GM21528 (cell line): ENCODE measurements around the gene FXYD5.

Source experiments
- ATAC-seq: cut with Tn5 transposase; IDR thresholded peaks from one replicate; pipeline ENCODE4 v1.9.1; 2021; ENCODE audit warnings: mild to moderate bottlenecking, moderate library complexity; ENCODE audit not compliant: unreplicated experiment, low FRiP score

The FXYD5 gene

DNA sequence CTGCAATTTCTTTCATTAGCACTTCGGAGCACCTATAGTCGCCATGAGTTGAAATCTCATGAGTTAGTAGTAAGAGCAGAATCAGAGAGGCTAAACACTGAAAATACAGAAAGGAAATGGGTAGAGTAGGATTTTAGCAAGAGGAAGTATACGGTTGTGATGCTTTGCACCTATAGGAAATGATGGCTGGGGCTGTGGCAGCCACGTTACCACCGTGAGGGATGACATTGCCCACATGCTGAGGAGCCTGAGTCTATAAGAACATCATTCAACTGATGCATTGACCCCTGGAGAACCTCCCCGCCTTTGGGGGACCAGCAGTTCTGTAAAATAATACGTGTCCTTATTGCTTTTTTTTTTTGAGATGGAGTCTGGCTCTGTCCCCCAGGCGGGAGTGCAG lies 53.6 kb downstream of the FXYD5 start:
- ATAC-seq, result no peak

DNA sequence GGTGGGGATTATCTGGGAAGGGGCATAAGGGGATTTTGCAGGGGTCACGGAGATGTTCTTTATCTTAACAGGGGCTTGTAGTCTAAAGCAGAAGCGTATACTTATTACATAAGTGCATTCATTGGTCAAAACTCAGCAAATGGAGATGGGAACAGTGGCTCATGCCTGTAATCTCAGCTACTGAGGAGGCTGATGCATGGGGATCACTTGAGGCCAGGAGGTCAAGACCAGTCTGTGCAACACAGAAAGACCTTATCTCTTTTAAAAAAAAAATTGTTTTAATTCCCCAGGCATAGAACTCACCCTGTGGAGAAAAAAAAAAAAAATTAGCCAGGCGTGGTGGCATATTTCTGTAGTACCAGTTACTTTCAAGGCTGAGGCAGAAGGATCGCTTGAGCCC lies 55.1 kb downstream of the FXYD5 start:
- no peak for ATAC-seq

DNA sequence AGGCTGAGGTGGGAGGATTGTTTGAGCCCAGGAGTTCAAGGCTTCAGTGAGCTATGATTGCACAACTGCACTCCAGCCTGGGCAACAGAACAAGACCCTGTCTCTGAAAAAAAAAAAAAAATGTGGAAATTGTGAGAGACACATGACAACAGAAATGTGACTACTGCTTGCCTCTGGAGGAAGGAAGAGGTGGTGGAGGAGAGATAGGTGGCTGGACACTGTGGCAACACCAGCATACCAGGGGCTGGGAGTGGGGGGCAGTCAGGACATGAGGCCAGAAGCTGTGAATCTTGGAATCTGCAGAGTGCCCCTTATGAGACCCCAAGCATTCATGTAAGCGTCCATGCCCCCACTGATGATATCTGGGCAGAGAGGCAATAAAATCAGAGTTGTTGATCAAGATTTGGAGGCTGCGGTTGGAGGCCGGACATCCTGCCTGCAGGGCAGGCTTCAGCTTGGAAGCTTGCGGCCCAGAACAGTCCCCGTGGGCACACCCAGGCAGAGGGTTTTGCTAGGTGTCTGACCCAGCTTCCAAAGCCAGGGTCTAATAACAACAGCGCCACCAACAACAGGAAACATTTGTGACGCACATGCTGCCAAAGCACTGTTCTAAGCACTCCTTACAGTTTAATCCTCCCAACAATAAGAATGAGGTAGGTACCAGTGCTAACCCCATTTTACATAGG lies 57.2 kb downstream of the FXYD5 start:
- no peak for ATAC-seq

DNA sequence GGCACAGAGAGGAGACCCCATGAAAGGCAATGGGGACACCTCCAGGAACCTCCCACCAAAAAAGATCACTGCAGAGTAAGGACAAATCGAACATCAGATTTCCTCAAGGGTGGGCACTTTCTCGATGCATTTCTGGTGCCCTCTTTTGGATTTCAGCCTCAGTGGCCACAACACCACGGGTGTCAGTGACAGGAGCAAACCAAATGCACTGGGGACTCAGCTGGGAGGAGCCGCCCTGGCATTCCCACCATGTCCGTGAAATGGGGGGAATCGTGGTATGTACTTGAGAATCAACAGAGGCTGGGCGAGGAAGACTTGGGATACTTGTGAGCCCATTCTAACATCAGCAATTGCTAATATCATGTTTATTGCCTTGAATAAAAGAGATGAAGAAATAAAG lies 57.7 kb downstream of the FXYD5 start:
- no peak for ATAC-seq

DNA sequence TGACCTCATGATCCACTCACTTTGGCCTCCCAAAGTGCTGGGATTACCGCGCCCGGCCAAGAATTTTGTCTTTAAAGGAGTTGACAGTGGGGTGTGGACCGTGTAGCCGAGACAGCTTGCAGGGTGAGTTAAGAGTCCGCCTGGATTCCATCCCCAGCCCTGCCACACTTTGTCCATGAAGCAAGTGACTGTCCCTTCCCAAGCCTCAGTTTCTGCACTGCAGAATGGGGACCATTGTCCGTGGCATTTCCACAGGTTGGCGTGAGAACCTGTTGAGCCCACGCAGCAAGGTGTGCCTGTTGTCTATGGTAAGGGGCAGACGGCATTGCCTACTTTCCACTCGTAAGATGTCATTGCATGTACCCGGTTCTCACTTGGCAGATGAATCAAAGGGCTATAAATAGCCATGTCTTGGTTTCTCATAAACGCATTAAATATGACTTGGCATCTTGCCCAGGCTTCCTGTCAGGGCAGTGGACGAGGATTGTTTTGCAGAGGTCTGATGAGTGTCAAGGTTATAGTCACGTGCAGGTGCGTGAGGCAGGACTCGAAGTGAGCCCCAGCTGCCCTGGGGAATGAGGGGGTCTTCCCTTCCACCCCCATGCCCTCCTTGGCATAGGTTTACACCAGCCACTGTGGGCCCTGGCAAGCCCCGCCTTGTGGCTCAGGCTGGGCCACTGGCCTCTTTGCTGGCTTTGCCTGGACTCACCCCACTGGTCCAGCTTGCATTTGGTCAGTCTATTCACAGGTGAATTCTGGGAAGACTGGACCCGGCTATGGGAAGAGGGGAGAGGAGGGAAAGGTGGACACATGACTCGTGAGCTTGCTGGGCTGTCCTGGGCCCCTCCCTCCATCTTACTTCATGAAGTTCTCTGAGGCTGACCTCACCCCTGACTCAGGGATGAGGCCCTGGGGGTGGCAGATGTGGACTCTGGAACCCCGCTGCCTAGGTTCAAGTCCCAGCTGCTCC lies 59.4 kb downstream of the FXYD5 start:
- no peak for ATAC-seq

DNA sequence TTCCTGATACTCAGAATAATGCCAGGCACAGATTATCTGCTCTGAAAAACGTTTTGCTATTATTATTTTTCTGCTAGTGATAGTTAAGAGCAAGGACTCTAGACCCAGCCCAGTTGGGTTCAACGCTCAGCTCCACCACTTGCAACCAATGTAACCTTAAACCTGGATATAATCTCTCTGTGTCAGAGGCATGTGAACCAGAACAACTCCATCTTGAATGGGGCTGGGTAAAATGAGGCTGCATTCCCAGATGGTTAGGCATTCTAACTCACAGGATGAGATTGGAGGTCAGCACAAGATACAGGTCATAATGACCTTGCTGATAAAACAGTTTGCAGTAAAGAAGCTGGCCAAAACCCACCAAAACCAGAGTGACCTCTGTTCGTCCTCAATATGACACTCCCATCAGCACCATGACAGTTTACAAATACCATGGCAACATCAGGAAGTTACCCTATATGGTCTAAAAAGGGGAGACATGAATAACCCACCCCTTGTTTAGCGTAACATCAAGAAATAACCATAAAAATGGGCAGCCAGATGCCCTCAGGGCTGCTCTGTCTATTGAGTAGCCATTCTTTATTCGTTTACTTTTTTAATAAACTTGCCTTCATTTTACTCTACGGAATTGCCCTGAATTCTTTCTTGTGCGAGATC lies 60.4 kb downstream of the FXYD5 start:
- ATAC-seq, result no peak

DNA sequence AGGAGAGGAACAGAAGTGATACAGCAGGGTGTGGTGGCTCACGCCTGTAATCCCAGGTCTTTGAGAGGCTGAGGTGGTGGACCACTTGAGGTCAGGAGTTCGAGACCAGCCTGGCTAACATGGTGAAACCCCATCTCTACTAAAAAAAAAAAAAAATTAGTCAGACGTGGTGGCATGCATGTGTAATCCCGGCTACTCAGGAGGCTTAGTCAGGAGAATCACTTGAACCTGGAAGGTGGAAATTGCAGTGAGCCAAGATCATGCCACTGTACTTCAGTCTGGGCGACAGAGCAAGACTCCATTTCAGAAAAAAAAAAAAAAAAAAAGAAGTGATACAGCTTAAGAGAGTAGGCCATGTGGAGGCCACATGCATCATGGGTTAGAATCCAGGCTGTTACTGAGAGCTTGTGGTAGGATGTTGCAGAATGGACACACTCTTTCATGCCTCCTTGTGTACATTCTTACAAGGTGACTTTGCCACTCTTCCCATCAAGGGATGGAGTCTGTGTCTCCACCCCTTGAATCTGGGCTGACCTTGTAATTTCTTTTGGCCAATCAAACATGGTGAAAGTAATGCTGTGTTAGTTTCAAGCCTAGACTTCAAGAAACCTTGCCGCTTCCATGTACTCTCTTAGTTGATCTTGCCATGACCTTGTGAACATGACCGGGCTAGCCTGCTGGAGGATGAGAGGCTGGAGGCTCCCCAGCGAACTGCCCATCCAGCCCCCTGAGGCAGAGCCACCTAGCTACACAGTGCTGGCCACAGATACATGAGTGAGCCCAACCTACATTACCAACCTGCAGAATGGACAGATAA lies 61.7 kb downstream of the FXYD5 start:
- ATAC-seq, result no peak

DNA sequence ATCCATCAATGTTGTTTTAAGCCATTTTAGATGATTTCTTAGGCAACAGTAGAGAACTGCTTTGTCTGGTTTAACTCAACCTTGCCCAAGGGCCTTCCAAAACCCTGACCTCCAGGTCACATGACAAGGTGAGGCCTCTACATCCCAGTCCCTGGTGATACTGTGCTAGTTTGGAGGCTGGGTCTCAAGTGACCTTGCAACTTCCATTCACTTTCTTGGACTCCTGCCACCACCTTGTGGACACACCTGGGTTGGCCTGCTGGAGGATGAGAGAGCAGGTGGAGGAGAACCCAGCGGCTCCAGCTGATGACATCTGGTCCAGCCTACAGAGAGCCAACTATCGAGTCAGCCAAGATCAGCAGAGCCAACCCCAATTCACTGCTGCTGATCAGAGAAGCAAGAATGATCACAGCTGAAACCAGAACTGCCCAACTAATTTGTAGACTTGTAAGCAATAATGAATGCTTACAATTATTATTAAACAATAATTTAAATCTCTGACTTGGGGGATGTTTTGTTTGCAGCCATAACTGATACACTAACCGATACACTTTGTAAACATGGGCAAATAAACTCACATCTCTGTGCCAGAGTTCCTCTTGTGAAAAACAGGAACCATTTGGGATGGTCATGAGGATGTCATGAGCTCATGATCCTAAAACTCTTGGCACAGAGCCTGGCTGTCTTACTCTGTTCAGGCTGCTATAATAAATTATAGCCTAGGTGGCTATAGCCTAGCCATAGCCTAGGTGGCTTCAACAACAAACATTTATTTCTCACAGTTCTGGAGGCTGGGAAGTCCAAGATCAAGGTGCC lies 62.5 kb downstream of the FXYD5 start:
- ATAC-seq, result no peak

DNA sequence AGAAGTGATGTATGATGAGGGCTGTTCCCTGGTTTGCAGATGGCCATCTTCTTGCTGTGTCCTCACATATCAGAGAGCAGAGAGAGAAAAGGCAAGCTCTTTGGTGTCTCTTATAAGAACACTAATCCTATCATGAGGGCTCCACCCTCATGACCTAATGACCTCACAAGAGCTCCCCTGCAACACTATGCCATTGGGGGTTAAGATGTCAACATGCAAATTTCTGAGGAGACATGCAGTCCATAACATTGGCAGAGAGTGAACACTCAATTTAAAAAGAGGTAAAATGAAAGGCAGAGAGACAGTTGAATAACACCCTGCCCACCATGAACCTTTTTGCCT lies 63.1 kb downstream of the FXYD5 start:
- ATAC-seq, result no peak

DNA sequence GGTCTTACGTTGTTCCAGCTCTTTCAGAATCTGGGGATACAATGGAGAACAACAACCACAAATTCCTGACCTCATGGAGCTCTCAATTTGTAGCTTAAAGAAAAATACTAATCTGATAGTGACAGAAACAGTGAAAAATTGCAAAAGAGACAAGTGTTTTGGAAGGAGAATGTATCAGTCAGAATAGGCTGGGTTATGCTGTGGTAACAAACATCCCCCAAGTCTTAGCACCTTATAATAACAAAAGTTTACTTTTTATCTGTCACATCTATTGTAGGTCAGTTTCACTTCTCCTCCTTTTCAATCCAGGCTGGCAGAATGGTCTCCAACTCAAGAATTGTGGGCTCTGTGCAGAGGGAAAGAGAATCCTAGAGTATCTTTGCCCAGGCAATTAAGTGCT lies 64.5 kb downstream of the FXYD5 start:
- ATAC-seq, result no peak
